ENCODE measurements around the gene PTPRD.

Gene PTPRD

DNA sequence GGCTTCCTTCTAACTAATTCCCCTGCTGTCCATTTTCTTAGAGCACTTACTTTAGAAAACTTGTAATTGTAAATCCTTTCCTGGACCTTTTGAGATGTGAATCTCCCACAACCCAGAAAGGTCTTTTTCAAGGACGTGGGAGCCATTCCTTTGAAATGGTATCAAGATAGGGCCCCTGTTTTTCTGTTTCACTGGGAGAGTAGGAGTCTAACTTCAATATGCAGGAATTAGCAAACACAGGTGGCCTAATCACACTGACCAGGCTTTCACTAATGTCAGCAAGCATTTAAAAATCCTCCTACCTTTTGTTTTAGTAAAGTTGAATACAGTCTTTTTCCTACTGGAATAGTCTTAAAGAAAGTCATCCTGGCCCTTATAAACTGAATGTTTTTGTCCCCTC lies 558.3 kb downstream of the PTPRD start:
- no peak overlapping the region for H3K27ac Mint-ChIP-seq
- no peak overlapping the region for H3K4me3 Mint-ChIP-seq
- no peak for DNase-seq
- no peaks in the 10 kb centered on the region for H3K4me1 Mint-ChIP-seq (ENCODE audit: low read depth)
- no peaks in the 10 kb centered on the region for H3K9me3 Mint-ChIP-seq
- H3K27me3 Mint-ChIP-seq = no peaks in the 10 kb centered on the region
- no peaks in the 10 kb centered on the region for H3K36me3 Mint-ChIP-seq (ENCODE audit: low read depth)

DNA sequence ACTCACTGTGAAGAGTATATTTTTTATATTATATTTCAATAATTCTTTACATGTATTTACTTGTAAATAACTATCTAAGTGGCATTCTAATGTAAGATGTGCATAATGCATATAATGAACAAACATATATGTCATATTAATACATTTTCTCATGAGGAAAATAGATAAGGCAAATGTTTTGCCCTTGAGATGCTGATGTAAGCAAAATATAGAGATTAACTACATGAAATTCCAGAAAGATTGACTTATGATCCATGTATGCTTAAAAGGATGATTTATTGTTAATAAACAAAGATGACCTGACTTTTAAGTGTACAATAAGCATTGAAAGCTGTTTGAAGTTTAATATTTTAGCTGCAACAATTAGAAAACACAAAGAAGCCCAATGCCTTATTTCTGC lies 559.9 kb downstream of the PTPRD start:
- DNase-seq = no peak
- Mint-ChIP-seq H3K27me3 (no peaks in the 10 kb centered on the region), H3K9me3 (peaks cover 4% of the 10 kb centered on the region), H3K4me3 (no peak overlapping the region), H3K27ac (no peak overlapping the region), H3K4me1 (ENCODE audit: low read depth) (no peaks in the 10 kb centered on the region), H3K36me3 (ENCODE audit: low read depth) (no peaks in the 10 kb centered on the region)

DNA sequence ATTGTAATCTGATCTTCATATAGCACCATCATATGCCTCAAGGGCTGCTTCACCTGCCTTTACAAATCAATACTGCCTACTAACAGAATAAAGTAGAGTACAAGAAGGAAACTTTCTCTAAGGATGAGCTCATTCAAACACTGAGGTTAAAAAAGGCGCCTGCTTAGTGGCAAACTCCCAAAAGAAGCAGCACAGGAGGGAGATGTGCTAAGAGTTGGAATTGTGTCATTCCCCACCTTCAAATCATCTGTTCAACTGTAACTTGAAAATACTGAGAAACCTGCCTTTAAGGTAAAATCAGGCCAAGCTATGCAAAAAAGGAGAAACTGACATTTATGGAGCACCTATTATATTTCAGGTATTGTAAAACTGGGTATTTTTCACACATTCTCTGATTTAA lies 560.6 kb downstream of the PTPRD start:
- Mint-ChIP-seq H3K27ac (no peak overlapping the region), H3K4me3 (no peak overlapping the region), H3K27me3 (no peaks in the 10 kb centered on the region), H3K4me1 (ENCODE audit: low read depth) (no peaks in the 10 kb centered on the region), H3K9me3 (peaks cover 4% of the 10 kb centered on the region), H3K36me3 (ENCODE audit: low read depth) (no peaks in the 10 kb centered on the region)
- DNase-seq = no peak

DNA sequence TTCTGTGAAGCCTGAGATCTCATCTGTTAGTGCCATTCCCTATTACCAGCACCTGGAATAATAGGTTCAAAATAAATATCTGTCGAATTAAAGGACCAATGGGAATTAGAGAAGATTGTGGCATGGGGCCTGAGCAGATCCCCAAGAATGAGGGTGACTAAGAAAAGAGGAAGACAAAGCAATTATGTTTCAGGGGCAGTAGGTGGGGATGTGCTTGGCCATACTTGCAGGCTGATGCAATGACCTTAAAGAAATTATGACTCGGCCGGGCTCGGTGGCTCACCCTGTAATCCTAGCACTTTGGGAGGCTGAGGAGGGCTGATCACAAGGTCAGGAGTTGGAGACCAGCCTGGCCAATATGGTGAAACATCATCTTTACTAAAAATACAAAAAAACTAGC lies 562.8 kb downstream of the PTPRD start:
- no peak overlapping the region for H3K27ac Mint-ChIP-seq
- DNase-seq = no peak
- H3K4me1 Mint-ChIP-seq (ENCODE audit: low read depth) = no peaks in the 10 kb centered on the region
- H3K4me3 Mint-ChIP-seq = no peak overlapping the region
- H3K27me3 Mint-ChIP-seq = no peaks in the 10 kb centered on the region
- H3K9me3 Mint-ChIP-seq = peaks cover 4% of the 10 kb centered on the region
- no peaks in the 10 kb centered on the region for H3K36me3 Mint-ChIP-seq (ENCODE audit: low read depth)

DNA sequence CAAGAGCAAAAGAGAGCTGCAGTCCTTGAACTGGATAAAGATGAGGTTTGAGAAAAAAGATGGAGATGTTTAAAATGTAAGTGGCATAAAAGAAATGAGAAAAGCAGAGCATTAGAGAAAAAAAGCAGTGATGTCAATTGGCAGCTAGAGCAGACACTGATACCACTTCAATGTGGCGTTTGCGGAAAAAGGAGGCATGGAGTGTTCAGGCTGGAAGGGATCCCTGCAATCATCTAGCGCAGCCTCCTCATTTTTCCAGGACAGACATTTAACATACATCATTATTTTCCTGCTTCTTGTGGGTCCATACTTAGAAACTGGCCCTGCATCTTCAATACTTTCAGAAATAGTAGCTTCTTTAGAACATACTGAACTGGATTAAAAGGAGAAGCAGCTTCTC lies 563.8 kb downstream of the PTPRD start:
- H3K4me1 Mint-ChIP-seq (ENCODE audit: low read depth) = no peaks in the 10 kb centered on the region
- no peak for DNase-seq
- H3K36me3 Mint-ChIP-seq (ENCODE audit: low read depth) = no peaks in the 10 kb centered on the region
- no peak overlapping the region for H3K27ac Mint-ChIP-seq
- H3K27me3 Mint-ChIP-seq = no peaks in the 10 kb centered on the region
- H3K9me3 Mint-ChIP-seq = peaks cover 4% of the 10 kb centered on the region
- no peak overlapping the region for H3K4me3 Mint-ChIP-seq

DNA sequence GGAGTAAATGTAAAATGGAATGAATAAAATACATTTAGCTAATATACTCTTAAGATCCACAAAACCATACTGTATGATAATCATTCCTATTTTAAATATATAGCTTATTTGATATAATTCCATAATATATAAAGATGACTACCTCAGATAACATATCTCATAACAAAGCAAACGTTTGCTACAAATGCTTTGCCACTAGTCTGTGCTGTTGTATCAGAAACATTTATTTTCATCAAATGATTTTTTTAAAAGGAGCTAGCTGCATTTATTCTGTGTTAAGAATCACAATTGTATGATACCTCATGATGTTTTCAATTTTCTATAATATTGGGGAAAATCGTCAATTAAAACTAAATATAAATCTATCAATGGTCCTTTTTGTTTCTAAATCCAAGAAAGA lies 567.2 kb downstream of the PTPRD start:
- no peak for DNase-seq
- H3K9me3 Mint-ChIP-seq = peaks cover 7% of the 10 kb centered on the region
- no peaks in the 10 kb centered on the region for H3K27me3 Mint-ChIP-seq
- no peak overlapping the region for H3K27ac Mint-ChIP-seq
- no peaks in the 10 kb centered on the region for H3K4me1 Mint-ChIP-seq (ENCODE audit: low read depth)
- H3K4me3 Mint-ChIP-seq = no peak overlapping the region
- no peaks in the 10 kb centered on the region for H3K36me3 Mint-ChIP-seq (ENCODE audit: low read depth)

DNA sequence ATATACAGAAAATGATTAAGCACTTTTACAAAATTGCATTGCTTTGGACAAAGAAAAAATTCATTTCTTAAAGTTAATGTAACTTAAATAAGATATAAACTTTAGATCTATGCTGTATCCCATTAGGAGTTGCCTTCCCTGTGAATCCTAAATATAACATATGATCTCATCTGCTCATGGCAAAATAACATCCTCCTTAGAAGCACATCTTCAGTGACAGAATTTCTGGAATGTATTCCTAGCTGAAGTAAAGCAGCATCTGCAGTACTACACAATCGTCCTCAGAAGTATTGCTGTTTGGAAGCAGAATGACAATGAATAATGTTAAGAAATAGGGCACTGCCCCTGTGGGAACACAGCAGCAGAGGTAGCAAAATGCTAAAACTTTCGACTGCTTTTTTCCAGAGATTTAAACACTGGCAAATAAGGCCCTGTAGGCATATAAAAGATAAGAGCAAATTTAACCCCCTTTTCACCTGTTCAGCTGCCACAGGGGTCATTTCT lies 571.0 kb downstream of the PTPRD start:
- Mint-ChIP-seq H3K36me3 (ENCODE audit: low read depth) (no peaks in the 10 kb centered on the region), H3K4me1 (ENCODE audit: low read depth) (no peaks in the 10 kb centered on the region), H3K27me3 (no peaks in the 10 kb centered on the region), H3K9me3 (peaks cover 3% of the 10 kb centered on the region), H3K27ac (no peak overlapping the region), H3K4me3 (no peak overlapping the region)
- no peak for DNase-seq

DNA sequence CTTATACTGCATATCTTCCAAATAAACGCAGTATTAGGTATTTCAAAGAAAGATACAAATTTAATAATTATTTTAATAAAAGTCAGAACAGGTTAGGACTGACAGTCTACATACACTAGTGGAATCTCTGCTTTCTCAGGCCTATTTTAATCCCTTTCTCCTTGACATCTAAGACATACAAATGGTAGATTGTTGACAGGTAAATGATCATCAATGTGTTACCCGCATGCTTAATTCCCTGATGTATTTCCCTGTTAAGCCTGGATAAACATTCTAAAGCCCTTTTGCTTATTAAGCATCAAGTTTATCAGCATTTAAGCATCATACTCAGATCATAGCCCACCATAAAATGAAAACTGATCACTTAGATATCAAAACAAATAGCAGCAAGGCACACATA lies 576.7 kb downstream of the PTPRD start:
- H3K27ac Mint-ChIP-seq = no peak overlapping the region
- no peaks in the 10 kb centered on the region for H3K27me3 Mint-ChIP-seq
- H3K4me3 Mint-ChIP-seq = no peak overlapping the region
- no peaks in the 10 kb centered on the region for H3K4me1 Mint-ChIP-seq (ENCODE audit: low read depth)
- peaks cover 11% of the 10 kb centered on the region for H3K9me3 Mint-ChIP-seq
- no peak for DNase-seq
- no peaks in the 10 kb centered on the region for H3K36me3 Mint-ChIP-seq (ENCODE audit: low read depth)

DNA sequence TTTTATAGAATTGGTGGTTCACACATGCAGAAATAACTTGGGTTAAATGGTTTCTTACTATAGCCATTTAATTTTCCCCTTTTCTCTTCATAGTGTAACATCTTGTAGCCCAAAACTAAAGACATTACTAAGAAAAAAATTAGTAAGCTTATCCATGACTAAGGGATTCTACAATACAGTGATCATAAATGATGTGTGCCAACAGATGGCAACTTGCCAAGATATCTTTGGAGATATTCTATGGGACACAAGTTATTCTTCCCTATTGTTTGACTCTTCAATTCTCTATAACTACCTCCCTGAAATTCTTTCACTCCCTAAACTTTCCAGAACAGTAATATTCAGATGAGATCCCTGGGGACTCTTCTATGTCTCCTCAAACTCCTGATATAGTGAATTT lies 580.6 kb downstream of the PTPRD start:
- Mint-ChIP-seq H3K27ac (no peak overlapping the region), H3K4me1 (ENCODE audit: low read depth) (no peaks in the 10 kb centered on the region), H3K36me3 (ENCODE audit: low read depth) (no peaks in the 10 kb centered on the region), H3K27me3 (no peaks in the 10 kb centered on the region), H3K4me3 (no peak overlapping the region), H3K9me3 (peaks cover 22% of the 10 kb centered on the region)
- DNase-seq = no peak

DNA sequence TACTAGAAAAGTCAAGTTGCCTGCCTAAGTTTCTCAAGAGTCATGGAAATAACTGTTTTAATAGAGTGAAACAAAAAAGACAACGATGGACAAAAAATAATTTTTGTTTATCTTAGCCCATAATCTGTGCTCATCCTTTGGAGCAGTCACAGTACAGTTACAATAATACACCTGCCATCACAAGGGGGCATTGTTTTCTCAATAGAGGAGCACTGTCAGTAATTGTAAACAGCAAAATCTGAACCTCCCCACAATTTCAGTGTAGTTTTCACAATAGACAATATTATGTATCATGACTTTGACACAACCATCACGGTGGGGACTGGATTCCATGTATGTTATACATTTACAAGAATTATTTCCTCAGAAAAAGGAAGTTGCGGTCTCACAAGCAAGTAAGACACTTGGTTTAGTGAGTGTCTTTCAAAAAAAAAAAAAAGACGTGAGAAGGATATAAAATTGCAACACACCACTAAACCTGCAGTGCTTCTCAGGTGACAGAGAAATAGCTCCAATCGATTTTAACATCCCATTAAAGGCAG lies 586.3 kb downstream of the PTPRD start:
- no peak overlapping the region for H3K4me3 Mint-ChIP-seq
- no peaks in the 10 kb centered on the region for H3K27me3 Mint-ChIP-seq
- H3K4me1 Mint-ChIP-seq (ENCODE audit: low read depth) = no peaks in the 10 kb centered on the region
- DNase-seq = no peak
- H3K36me3 Mint-ChIP-seq (ENCODE audit: low read depth) = no peaks in the 10 kb centered on the region
- no peak overlapping the region for H3K27ac Mint-ChIP-seq
- H3K9me3 Mint-ChIP-seq = peaks cover 11% of the 10 kb centered on the region

DNA sequence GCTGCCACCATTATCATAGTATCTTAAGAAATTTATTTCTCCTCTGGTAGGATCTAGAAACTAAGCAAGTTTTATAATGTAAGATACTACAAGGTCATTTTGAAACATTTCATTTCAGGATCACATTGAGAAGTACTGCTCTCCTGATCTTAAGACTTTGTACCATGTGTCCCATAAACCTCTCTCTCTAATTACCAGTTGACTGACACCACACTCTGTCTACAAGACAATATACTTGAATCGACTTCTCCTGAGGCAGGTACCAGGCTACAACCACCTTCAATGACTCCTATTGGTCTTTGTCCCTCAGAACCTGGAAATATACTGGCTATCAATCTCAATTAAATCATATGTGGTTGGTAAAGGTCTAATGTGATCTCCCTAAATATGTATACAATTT lies 597.0 kb downstream of the PTPRD start:
- DNase-seq = no peak
- Mint-ChIP-seq H3K36me3 (ENCODE audit: low read depth) (no peaks in the 10 kb centered on the region), H3K27ac (no peak overlapping the region), H3K4me1 (ENCODE audit: low read depth) (no peaks in the 10 kb centered on the region), H3K9me3 (peaks cover 5% of the 10 kb centered on the region), H3K27me3 (no peaks in the 10 kb centered on the region), H3K4me3 (no peak overlapping the region)

DNA sequence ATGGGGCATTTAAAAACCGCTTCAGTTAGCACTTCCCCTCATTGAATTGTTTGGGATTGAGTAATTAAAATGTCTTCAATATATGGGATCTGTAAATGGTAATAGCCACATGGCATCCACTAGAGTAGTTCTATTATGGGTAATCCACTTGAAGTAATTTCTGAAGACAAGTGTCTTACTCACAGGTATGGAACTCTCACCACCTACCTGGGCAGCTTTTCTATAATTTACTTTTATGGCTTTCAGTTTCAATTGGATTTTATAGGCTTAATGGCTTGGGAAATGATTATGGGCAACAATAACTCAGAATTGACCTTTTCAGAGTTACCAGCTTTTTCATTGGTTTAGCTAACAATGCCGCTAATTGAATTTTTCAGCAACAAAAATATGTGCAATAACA lies 597.9 kb downstream of the PTPRD start:
- Mint-ChIP-seq H3K36me3 (ENCODE audit: low read depth) (no peaks in the 10 kb centered on the region), H3K9me3 (peaks cover 5% of the 10 kb centered on the region), H3K4me3 (no peak overlapping the region), H3K27ac (no peak overlapping the region), H3K4me1 (ENCODE audit: low read depth) (no peaks in the 10 kb centered on the region), H3K27me3 (no peaks in the 10 kb centered on the region)
- DNase-seq = no peak

DNA sequence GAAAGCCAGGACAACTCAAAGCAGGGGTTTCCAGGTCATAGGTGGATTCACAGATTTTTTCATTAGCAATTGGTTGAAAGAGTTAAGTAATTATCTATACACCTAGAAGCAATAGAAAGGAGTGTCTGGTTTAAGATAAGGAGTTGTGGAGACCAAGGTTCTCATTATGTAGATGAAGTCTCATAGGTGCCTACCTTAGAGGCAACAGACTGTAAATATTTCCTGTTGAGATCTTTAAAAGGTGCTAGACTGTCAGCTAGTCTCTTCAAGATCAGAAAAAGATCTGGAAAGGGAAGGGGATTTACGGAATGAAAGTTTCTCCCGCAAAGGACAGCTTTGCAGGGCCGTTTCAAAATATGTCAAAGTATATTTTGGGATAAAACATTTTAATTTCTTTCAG lies 603.4 kb downstream of the PTPRD start:
- no peak for DNase-seq
- Mint-ChIP-seq H3K4me1 (ENCODE audit: low read depth) (no peaks in the 10 kb centered on the region), H3K36me3 (ENCODE audit: low read depth) (no peaks in the 10 kb centered on the region), H3K27ac (no peak overlapping the region), H3K9me3 (peaks cover 3% of the 10 kb centered on the region), H3K4me3 (no peak overlapping the region), H3K27me3 (no peaks in the 10 kb centered on the region)

DNA sequence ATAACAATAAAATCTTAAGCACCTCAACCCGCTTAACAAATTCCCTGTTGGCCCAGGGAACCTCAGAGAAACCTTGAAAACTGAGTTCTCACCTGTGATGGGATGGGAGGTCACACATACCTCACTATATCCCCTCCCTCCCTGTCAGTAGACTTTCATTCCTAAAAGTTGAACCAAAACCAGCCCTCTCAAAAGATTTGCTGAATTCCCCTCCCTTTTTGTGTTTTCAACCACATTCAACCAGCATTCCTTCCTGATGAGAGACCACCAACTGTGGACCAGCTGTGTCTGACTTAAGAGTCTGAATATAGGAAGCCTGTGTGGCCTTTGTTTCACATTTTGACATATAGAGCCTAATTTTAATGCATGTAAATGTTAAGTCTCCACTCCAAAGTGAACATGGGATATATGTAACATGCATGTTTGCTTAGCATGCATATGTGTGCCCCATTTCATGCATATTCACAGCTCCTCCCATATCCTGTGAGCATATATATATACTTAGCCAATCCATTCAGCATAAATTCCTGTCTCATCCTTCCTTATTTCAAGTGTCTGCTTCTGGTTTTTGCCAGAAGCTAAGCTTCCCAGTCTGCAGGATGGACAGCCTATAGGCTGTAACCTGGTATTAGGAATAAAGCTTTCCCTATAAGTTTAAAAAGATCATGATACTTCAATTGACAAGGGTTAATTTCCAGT lies 604.6 kb downstream of the PTPRD start:
- H3K27ac Mint-ChIP-seq = no peak overlapping the region
- no peak overlapping the region for H3K4me3 Mint-ChIP-seq
- peaks cover 3% of the 10 kb centered on the region for H3K9me3 Mint-ChIP-seq
- no peaks in the 10 kb centered on the region for H3K27me3 Mint-ChIP-seq
- DNase-seq = no peak
- no peaks in the 10 kb centered on the region for H3K36me3 Mint-ChIP-seq (ENCODE audit: low read depth)
- H3K4me1 Mint-ChIP-seq (ENCODE audit: low read depth) = no peaks in the 10 kb centered on the region

DNA sequence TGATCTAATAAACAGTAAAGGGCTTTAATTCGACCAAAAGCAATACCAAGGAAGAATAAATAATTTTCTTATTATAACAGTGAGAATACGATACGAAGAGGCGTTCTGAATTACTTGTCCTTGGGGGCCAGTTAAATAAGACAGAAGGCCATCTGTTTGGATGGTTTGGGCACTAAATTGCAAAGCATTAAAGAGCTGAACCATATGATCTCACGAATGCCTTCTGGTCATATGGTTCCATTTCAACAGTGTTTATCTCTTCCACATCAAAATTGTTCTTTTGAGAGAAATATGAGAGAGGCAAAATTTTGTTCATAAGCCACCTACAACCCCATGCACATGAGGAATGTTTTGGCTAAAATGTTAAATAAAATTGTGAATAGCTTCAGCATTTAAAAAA lies 605.4 kb downstream of the PTPRD start:
- no peak for DNase-seq
- H3K9me3 Mint-ChIP-seq = peaks cover 3% of the 10 kb centered on the region
- H3K4me1 Mint-ChIP-seq (ENCODE audit: low read depth) = no peaks in the 10 kb centered on the region

DNA sequence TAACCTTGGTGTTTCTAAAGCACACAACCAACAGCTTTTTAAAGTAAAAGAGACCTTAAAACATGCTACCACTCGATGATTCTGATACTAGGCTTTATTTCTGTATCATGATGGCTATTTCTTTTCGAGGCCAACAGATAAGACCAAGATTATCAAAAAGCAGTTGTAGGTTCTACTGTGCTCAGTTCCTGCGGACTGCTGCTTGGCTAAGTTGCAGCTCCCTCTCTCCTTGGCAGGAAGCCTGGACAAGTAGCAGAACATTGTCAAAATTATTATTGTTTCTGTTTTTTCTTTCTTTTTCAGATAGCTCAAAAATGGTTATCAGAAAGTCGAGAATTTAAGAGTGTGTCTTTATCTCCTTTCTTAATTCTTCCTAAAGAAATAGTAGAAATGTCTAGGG lies 607.6 kb downstream of the PTPRD start:
- Mint-ChIP-seq H3K4me1 (ENCODE audit: low read depth) (no peaks in the 10 kb centered on the region), H3K27ac (no peak overlapping the region), H3K9me3 (peaks cover 3% of the 10 kb centered on the region), H3K36me3 (ENCODE audit: low read depth) (no peaks in the 10 kb centered on the region), H3K4me3 (no peak overlapping the region), H3K27me3 (no peaks in the 10 kb centered on the region)
- DNase-seq = no peak

More for the DNA sequence above, 605.4 kb downstream of the PTPRD start:
- Mint-ChIP-seq H3K4me3 (no peak overlapping the region), H3K36me3 (ENCODE audit: low read depth) (no peaks in the 10 kb centered on the region), H3K27ac (no peak overlapping the region), H3K27me3 (no peaks in the 10 kb centered on the region)

Measured in activated T-cell treated with anti-CD3 and anti-CD28 coated beads, Interleukin-2, amount 50 U/mL, for 24 hours (primary cell).